ENCODE data around the gene TBCE.

TBCE gene

DNA sequence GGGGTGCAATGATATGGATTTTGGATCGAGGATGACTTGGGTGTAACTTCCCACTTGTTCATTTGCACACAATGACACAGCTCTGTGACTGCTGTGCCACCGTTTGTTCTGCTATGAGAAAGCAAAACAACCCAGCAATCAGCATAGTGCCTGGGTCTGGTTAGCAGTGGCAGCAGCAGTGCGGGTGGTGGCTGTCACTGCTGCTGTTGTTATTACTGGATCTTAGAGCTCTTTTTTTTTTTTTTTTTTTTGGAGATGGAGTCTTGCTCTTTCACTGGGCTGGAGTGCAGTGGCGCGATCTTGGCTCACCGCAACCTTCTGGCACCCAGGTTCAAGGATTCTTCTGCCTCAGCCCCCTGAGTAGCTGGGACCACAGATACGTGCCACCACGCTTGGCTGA lies 56.9 kb downstream of the TBCE start:
- TF ChIP-seq, protein P1, sequence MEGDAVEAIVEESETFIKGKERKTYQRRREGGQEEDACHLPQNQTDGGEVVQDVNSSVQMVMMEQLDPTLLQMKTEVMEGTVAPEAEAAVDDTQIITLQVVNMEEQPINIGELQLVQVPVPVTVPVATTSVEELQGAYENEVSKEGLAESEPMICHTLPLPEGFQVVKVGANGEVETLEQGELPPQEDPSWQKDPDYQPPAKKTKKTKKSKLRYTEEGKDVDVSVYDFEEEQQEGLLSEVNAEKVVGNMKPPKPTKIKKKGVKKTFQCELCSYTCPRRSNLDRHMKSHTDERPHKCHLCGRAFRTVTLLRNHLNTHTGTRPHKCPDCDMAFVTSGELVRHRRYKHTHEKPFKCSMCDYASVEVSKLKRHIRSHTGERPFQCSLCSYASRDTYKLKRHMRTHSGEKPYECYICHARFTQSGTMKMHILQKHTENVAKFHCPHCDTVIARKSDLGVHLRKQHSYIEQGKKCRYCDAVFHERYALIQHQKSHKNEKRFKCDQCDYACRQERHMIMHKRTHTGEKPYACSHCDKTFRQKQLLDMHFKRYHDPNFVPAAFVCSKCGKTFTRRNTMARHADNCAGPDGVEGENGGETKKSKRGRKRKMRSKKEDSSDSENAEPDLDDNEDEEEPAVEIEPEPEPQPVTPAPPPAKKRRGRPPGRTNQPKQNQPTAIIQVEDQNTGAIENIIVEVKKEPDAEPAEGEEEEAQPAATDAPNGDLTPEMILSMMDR (IDR thresholded peaks at IDR 0.05): no peak

DNA sequence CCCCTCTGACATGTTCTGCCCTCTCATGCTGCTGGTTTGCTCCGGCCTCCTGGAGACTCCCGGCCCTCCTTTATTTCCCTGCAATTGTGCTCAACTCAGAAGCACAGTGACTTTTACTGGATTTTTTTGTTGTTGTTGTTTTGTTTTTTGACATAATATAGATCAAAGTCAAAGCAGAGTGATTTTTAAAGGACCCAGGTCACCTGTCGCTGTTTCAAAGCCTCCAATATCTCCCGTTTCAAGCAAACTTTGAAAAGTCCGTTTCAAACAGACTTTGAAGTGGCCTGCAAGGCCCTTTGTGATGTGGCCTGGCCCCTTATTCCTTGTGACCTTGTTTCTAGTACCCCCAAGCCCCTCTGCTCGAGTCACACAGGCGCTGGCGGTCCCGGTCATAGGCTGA lies 58.1 kb downstream of the TBCE start:
- TF ChIP-seq, protein P1 (IDR thresholded peaks at IDR 0.05): no peak

DNA sequence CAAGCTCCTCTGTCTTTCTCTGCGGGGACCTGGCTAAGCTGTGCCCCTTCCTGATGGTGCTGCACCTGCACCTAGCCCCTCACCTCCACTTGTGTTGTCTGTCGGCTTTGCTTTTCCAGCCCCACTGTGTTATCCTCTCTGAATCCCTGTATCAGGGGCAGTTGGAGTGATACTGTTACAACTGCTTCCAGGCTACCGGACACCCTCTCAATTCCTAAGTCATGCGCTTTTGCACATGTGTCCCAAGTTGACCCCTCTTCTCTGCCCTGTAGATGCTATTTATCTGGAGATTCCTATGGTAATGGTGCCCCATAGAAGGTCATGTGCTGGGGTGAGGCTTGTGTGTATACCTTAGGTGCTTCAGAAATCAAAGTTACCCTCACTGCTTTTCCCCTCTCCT lies 58.9 kb downstream of the TBCE start:
- TF ChIP-seq, protein P1 (IDR thresholded peaks at IDR 0.05): no peak

DNA sequence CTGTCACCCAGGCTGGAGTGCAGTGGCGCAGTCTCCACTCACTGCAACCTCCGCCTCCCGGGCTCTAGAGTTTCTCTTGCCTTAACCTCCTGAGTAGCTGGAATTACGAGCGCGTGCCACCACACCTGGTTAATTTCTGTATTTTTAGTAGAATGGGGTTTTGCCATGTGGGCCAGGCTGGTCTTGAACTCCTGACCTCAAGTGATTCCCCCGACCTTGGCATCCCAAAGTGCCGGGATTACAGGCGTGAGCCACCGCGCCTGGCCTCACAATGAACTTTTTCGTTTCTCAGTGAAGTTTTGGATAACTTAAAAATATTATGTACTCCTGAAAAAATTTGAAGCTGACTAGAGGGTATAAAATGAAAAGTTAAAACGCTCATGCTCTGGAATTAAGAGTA lies 59.5 kb downstream of the TBCE start:
- TF ChIP-seq, protein P1 (IDR thresholded peaks at IDR 0.05): no peak

DNA sequence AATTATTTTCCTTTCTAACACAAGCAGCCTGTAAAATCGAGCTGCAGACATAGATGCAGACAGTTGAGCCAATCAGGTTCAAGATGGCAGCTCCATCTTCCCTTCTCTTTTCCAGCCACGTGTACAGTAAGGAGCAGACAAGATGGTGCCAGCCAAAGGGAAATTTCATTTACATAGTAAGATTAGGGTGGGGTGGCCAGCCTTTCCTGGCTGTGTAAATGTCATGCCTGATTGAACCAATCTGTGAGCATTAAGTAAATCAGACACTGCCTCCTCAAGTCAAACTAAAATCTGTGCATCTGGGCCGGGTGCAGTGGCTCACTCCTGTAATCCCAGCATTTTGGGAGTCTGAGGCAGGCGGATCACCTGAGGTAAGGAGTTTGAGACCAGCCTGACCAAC lies 60.2 kb downstream of the TBCE start:
- TF ChIP-seq, protein P1 (IDR thresholded peaks at IDR 0.05): no peak

DNA sequence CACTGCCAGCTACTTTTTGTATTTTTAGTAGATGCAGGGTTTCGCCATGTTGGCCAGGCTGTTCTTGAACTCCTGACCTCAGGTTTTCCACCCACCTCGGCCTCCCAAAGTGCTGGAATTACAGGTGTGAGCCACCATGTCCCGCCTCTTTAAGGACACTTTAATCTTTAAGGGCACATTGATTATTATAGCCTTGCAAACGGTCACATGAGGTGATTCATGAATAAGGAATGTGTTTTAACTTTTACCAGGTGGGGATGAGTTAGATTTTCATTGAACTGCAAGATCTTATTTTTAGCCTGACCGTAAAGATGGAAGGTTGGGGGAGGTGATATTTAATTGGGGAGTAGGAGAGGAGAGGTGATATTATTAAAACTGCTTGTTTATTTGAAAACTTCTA lies 61.9 kb downstream of the TBCE start:
- TF ChIP-seq, protein P1 (IDR thresholded peaks at IDR 0.05): no peak

DNA sequence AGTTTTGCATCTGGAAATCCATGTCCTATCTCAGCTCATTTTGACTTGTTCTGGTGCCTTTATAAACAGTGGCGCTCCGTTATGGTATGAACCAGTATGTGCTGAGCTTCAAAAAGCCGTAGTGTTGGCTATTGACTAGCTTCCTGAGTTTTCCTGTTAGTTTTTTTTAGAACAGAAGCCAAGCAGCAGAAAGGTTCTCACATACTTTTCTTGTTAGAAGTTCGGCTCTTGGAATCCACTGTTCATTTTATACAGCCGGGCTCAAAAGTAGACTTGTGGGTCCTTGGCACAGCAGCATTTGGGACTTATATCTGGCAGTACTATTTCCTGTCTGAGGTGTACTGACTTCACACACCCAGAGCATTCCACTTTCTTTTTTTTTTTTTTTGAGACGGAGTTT lies 63.8 kb downstream of the TBCE start:
- TF ChIP-seq, protein P1 (IDR thresholded peaks at IDR 0.05): no peak

DNA sequence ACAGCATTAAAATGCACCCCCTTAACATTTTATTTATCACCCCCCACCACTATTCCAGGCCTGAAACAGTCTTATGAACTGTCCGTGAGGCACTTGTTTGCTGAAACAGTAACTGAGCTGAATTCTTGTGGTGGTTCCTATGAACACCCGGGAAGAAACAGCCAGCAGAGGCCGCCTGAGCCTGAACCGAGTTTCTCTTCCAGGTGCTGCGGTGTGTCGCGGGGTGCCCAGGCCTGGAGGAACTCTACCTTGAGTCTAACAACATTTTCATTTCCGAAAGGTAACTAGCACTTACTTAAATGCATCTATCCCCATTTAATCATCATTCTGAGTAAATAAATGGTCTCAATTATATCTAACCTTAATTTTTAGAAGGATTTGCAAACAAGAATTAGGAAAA lies 66.8 kb downstream of the TBCE start:
- TF ChIP-seq, protein P1 (IDR thresholded peaks at IDR 0.05): no peak
